Calu3 (cell line): ENCODE results near the gene NYAP2. TPM values are rescaled to one million over a fixed set of nuclear protein-coding genes. Genes with fewer than 3 reads are reported as not detected.

Experiments used
- BruUV-seq: library from RNA; stranded (reverse); fragments of 400-500 nt; replicated peaks from 2 replicates; lab custom pipeline; 2021; lab: Mats Ljungman, UMichigan
- CTCF ChIA-PET: fragments of 300-600 bp; sonication (Branson Sonifier 250); formaldehyde crosslinking; loops from one replicate; lab custom pipeline; 2022; ENCODE audit warnings: antibody characterized with exemption; lab: Charles Lee
- DNase-seq: peaks from one replicate; pipeline ENCODE4 v3.0.0; 2022
- H3K27ac Mint-ChIP-seq: one replicate; pipeline ENCODE4 v1.8.0; 2022; ENCODE audit warnings: mixed read lengths; ENCODE audit not compliant: unreplicated experiment
- H3K27me3 Mint-ChIP-seq: one replicate; pipeline ENCODE4 v1.8.0; 2022; ENCODE audit warnings: mixed read lengths; ENCODE audit not compliant: unreplicated experiment
- H3K36me3 Mint-ChIP-seq: one replicate; pipeline ENCODE4 v1.8.0; 2022; ENCODE audit warnings: mild to moderate bottlenecking, moderate library complexity, mixed read lengths; ENCODE audit not compliant: insufficient read depth, unreplicated experiment
- H3K4me1 Mint-ChIP-seq: one replicate; pipeline ENCODE4 v1.8.0; 2022; ENCODE audit warnings: mild to moderate bottlenecking, low read depth, mixed read lengths; ENCODE audit not compliant: unreplicated experiment
- H3K4me3 Mint-ChIP-seq: one replicate; pipeline ENCODE4 v1.8.0; 2022; ENCODE audit warnings: mild to moderate bottlenecking, low read depth, moderate library complexity, mixed read lengths; ENCODE audit not compliant: unreplicated experiment
- H3K9me3 Mint-ChIP-seq: one replicate; pipeline ENCODE4 v1.8.0; 2022; ENCODE audit warnings: low read depth, mixed read lengths; ENCODE audit not compliant: unreplicated experiment
- CTCF ChIP-seq: fragments of 200-600 bp; IDR thresholded peaks from one replicate; pipeline ENCODE4 v1.8.0; 2022; ENCODE audit warnings: antibody characterized with exemption; ENCODE audit not compliant: unreplicated experiment
- intact Hi-C: fragments of 100-400 bp; cut with micrococcal nuclease; formaldehyde crosslinking; loops from one replicate; pipeline ENCODE4 v1.10.0; 2022; ENCODE audit not compliant: unreplicated experiment
- total RNA-seq: library from RNA; stranded (reverse); gene quantifications from 2 replicates; pipeline ENCODE4 v1.2.3, GENCODE V29; 2022

The NYAP2 gene
- total RNA-seq, 1 experiment from 2014 or later, result 0.07 TPM

GRCh38 chr2:225616372-225616771, 216.9 kb downstream of the NYAP2 start:
- Mint-ChIP-seq H3K27ac (no peak overlapping the region), H3K4me1 (no peaks in the 10 kb centered on the region), H3K36me3 (no peaks in the 10 kb centered on the region), H3K9me3 (no peaks in the 10 kb centered on the region), H3K27me3 (no peaks in the 10 kb centered on the region), H3K4me3 (no peak overlapping the region)
- no peak for DNase-seq
- TF ChIP-seq CTCF, result no peak
- CTCF ChIA-PET, result no interaction called here
- intact Hi-C loops, result no loop called here
- BruUV-seq, result no TSS peak

DNA sequence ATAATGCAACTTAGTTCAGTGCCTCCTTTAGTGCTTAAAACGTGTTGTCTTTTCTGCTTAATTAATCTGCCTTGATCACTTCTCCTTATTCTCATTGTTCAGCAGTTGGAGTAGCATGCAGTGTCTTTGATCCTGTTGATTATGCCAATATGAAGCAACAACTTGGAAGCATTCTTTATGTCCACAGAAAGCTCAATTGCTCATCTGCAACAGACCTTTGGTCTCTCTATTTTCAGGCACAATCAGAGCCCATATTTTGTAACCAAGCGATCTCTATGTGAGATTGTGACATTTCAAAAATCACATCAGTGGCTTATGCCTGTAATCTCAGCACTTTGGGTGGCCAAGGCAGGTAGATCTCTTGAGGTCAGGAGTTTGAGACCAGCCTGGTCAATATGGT, 217.3 kb downstream of the NYAP2 start:
- no TSS peak for BruUV-seq
- CTCF ChIA-PET, result no interaction called here
- TF ChIP-seq CTCF, result no peak
- Mint-ChIP-seq H3K9me3 (no peaks in the 10 kb centered on the region), H3K27me3 (no peaks in the 10 kb centered on the region), H3K36me3 (no peaks in the 10 kb centered on the region), H3K27ac (no peak overlapping the region), H3K4me1 (no peaks in the 10 kb centered on the region), H3K4me3 (no peak overlapping the region)
- no peak for DNase-seq
- intact Hi-C loops, result no loop called here

DNA sequence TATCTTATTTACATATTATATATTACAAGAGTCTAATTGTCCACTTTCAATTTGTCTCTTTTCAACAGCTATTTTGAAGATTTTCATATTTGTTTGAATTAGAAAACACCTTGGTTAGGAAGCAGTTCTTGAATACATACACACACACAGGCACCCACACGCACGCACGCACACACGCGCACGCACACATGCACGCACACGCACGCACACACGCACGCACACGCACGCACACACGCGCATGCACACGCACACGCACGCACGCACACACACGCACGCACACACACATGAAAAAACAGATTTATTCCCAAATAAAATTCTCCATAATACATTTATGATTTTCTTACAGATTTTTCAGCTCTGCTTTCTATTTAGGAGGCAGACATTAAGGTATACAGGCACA, 220.7 kb downstream of the NYAP2 start:
- no TSS peak for BruUV-seq
- CTCF ChIA-PET, result no interaction called here

DNA sequence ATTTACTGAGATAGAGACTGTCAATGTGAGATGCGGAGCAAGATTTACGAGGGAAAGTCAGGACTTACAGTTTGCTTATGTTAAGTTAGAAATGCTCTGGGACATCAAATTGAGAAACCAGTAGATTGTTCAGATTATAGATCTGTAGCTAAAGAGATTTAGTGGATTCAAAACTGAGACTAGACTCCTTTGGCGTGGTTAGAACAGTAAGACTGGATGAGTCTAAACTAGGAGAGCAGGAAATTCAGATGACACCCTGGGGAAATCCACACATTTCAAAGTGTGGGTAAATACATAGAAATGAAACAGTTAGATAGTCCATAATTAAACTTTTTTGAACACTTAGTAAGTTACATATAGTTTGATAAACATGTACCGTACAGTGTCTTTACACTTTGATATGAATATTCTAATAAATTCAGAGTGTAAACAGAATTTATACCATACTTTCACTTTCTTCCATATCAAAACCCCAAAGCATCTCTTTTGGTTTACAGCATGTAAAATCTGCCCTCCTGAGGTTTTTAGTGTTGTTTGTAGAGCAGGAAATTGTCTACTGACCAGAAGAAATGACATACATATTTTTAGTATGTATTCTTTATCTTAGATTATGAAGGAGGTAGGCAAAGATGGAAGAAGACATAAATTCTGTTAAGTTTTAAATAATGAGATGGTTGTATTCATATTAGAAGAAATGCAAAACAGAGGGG, 231.5 kb downstream of the NYAP2 start:
- Mint-ChIP-seq H3K4me3 (no peak overlapping the region), H3K27ac (no peak overlapping the region), H3K36me3 (no peaks in the 10 kb centered on the region), H3K9me3 (no peaks in the 10 kb centered on the region), H3K4me1 (no peaks in the 10 kb centered on the region), H3K27me3 (peaks cover 4% of the 10 kb centered on the region)
- intact Hi-C loops, result no loop called here
- CTCF ChIA-PET, result no interaction called here
- BruUV-seq, result no TSS peak
- no peak for TF ChIP-seq CTCF
- no peak for DNase-seq

More for the DNA sequence above, 220.7 kb downstream of the NYAP2 start:
- H3K9me3 Mint-ChIP-seq, result no peaks in the 10 kb centered on the region
- no peak for DNase-seq
- no peak overlapping the region for H3K4me3 Mint-ChIP-seq
- no peak for TF ChIP-seq CTCF
- intact Hi-C loops, result no loop called here
- H3K4me1 Mint-ChIP-seq, result no peaks in the 10 kb centered on the region
- peaks cover 2% of the 10 kb centered on the region for H3K27me3 Mint-ChIP-seq
- no peaks in the 10 kb centered on the region for H3K36me3 Mint-ChIP-seq
- H3K27ac Mint-ChIP-seq, result no peak overlapping the region
